Uterus (tissue), 4 donors: ENCODE results near the gene SUSD3. TPM values are rescaled to one million over a fixed set of nuclear protein-coding genes. Genes with fewer than 3 reads are reported as not detected.
A peak's percentile ranks its signal among the peaks of the same experiment; 100 is the strongest.

Experiments
- DNase-seq, 2 donors: peaks; one replicate each; pipeline ENCODE4 v3.0.0-alpha.2; 2019 to 2020
- H3K27ac ChIP-seq, 2 donors: fragments of 200-600 bp; sonication (generic); 1 replicate in 1 of 2; 2 replicates in 1 of 2; pipeline ENCODE4 v1.5.1; 2016 to 2018
- H3K27me3 ChIP-seq, 2 donors: fragments of 200-600 bp; sonication (generic); one replicate each; pipeline ENCODE4 v1.5.1; 2018 to 2019; ENCODE audit warnings: control low read depth in 1 of 2
- H3K36me3 ChIP-seq, 2 donors: fragments of 200-600 bp; sonication (generic); one replicate each; pipeline ENCODE4 v1.5.1; 2019; ENCODE audit warnings: control low read depth in 1 of 2
- H3K4me1 ChIP-seq, 2 donors: fragments of 200-600 bp; sonication (generic); one replicate each; pipeline ENCODE4 v1.5.1; 2018 to 2019; ENCODE audit warnings: control low read depth in 1 of 2
- H3K4me3 ChIP-seq, 2 donors: fragments of 200-600 bp; sonication (generic); 1 replicate in 1 of 2; 2 replicates in 1 of 2; pipeline ENCODE4 v1.5.1; 2018 to 2019; ENCODE audit warnings: mild to moderate bottlenecking in 1 of 2
- H3K9me3 ChIP-seq, 2 donors: fragments of 200-600 bp; sonication (generic); one replicate each; pipeline ENCODE4 v1.5.1; 2019; ENCODE audit warnings: control low read depth in 1 of 2
- POLR2A ChIP-seq, 2 donors: fragments of 450-650 bp; IDR thresholded peaks; one replicate each; pipeline ENCODE4 v1.6.1; 2016; ENCODE audit warnings: antibody characterized with exemption in 2 of 2, mild to moderate bottlenecking in 1 of 2, moderate library complexity in 1 of 2
- intact Hi-C: fragments of 100-400 bp; cut with DNase I; formaldehyde crosslinking; loops from one replicate; pipeline ENCODE4 v1.15.1; 2023; ENCODE audit warnings: low total_unique reads
- total RNA-seq, 4 donors: library from RNA; depleted of rRNA in 3 of 4; stranded (reverse); fragments of >200 nt in 3 of 4; gene quantifications; one replicate each; pipeline versions ENCODE4 v1.1.0 to v1.2.4, GENCODE V29; 2014 to 2023
- TF ChIP-seq, protein P1 (sequence below), 4 experiments: fragments of 200-600 bp in 2 of 4; fragments of 450-650 bp in 2 of 4; sonication (generic) in 2 of 4; IDR thresholded peaks; one replicate each; pipeline ENCODE4 v1.5.1; 2016 to 2019; ENCODE audit warnings: antibody characterized with exemption in 4 of 4, mild to moderate bottlenecking in 2 of 4, moderate library complexity in 1 of 4
- donor health status: DM: yes; HTN: yes; CAD: no.

The SUSD3 gene
- total RNA-seq, 4 donors from 2014 or later: 9.3 to 52.7 (median 14.7) TPM

GRCh38 chr9:93124793-93125192 is 66.3 kb downstream of the SUSD3 start:
- peak; percentile 10 to 18 for DNase-seq
- H3K4me3 ChIP-seq: no peak overlapping the region
- intact Hi-C loops: no loop called here
- TF ChIP-seq, protein P1, sequence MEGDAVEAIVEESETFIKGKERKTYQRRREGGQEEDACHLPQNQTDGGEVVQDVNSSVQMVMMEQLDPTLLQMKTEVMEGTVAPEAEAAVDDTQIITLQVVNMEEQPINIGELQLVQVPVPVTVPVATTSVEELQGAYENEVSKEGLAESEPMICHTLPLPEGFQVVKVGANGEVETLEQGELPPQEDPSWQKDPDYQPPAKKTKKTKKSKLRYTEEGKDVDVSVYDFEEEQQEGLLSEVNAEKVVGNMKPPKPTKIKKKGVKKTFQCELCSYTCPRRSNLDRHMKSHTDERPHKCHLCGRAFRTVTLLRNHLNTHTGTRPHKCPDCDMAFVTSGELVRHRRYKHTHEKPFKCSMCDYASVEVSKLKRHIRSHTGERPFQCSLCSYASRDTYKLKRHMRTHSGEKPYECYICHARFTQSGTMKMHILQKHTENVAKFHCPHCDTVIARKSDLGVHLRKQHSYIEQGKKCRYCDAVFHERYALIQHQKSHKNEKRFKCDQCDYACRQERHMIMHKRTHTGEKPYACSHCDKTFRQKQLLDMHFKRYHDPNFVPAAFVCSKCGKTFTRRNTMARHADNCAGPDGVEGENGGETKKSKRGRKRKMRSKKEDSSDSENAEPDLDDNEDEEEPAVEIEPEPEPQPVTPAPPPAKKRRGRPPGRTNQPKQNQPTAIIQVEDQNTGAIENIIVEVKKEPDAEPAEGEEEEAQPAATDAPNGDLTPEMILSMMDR (IDR thresholded peaks at IDR 0.05): no peak
- TF ChIP-seq POLR2A (IDR thresholded peaks at IDR 0.05): no peak
- H3K9me3 ChIP-seq: no peaks in the 10 kb centered on the region
- H3K27ac ChIP-seq: no peak overlapping the region
- H3K4me1 ChIP-seq: peaks cover 0 to 22% of the 10 kb centered on the region in 2 donors
- H3K36me3 ChIP-seq: no peaks in the 10 kb centered on the region
- no peaks in the 10 kb centered on the region for H3K27me3 ChIP-seq

GRCh38 chr9:93125331-93125894 is 66.9 kb downstream of the SUSD3 start:
- Histone ChIP-seq H3K4me3 (no peak overlapping the region), H3K9me3 (no peaks in the 10 kb centered on the region), H3K36me3 (no peaks in the 10 kb centered on the region), H3K4me1 (peaks cover 0 to 22% of the 10 kb centered on the region in 2 donors), H3K27ac (no peak overlapping the region), H3K27me3 (no peaks in the 10 kb centered on the region)
- TF ChIP-seq, protein P1 (IDR thresholded peaks at IDR 0.05): no peak
- TF ChIP-seq POLR2A (IDR thresholded peaks at IDR 0.05): no peak
- intact Hi-C loops: no loop called here
- peak in 1 of 2 donors; percentile 13 for DNase-seq

DNA sequence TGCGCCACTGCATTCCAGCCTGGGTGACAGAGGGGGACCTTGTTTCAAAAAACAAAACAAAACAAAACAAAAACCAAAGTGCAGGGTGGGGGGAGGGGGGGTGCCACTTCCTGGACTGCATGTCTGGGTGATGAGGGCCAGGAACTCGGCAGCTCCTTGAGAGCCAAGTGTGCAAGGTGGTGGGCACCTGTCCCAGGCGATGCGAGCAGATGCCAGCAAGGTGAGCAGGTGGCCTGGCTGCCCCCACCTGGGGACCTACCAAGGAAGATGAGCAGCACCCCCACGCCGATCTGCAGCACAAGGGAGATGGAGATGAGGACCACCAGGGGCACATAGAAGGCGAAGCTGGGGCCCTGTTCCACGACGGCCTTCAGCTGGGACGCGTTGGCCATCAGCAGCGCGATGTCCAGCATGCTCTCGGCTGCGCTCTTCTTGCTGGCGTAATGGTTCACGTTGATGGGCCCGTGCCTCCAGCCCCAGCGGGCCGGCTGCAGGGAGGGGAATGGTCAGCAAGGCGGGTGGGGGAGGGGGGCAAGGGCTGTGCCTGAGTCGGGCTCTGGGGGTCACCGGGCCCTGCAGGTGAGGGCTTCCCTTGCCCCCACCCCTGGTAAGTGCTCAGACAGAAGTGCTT is 67.8 kb downstream of the SUSD3 start:
- H3K27me3 ChIP-seq: no peaks in the 10 kb centered on the region
- TF ChIP-seq, protein P1 (IDR thresholded peaks at IDR 0.05): no peak
- TF ChIP-seq POLR2A (IDR thresholded peaks at IDR 0.05): no peak
- H3K9me3 ChIP-seq: no peaks in the 10 kb centered on the region
- peaks cover 0 to 20% of the 10 kb centered on the region in 2 donors for H3K4me1 ChIP-seq
- intact Hi-C loops: no loop called here
- peak; percentile 25 to 30 for DNase-seq
- no peaks in the 10 kb centered on the region for H3K36me3 ChIP-seq
- peak overlapping the region; percentile 81 to 84 for H3K27ac ChIP-seq
- peak overlapping the region in 1 of 2 donors; percentile 2 for H3K4me3 ChIP-seq

- H3K4me1 ChIP-seq: peaks cover 3 to 20% of the 10 kb centered on the region in 2 donors
Measured at GRCh38 chr9:93126825-93127368, 68.4 kb downstream of the SUSD3 start.

More at GRCh38 chr9:93126825-93127368, 68.4 kb downstream of the SUSD3 start:
- Histone ChIP-seq H3K4me3 (peak overlapping the region in 1 of 2 donors; percentile 2), H3K36me3 (no peaks in the 10 kb centered on the region), H3K27me3 (no peaks in the 10 kb centered on the region), H3K9me3 (no peaks in the 10 kb centered on the region), H3K27ac (peak overlapping the region; percentile 81 to 84)
- DNase-seq: peak; percentile 63 to 81
- TF ChIP-seq, protein P1 (IDR thresholded peaks at IDR 0.05): no peak
- TF ChIP-seq POLR2A (IDR thresholded peaks at IDR 0.05): peak in 1 of 2 donors; percentile 34
- intact Hi-C loops: no loop called here
